Suppressor macrophage treated with lipopolysaccharide for 4 hours (primary cell): ENCODE results near the gene PDE4D.
A peak's percentile ranks its signal among the peaks of the same experiment; 100 is the strongest.
"Not testable (repeated sequence)": the region's sequence is repeated elsewhere in the genome, so short reads cannot be mapped to it uniquely, and the experiment has no call there.

Experiments used
- DNase-seq: peaks from one replicate; pipeline ENCODE4 v3.0.0-alpha.2; 2020

The PDE4D gene

DNA sequence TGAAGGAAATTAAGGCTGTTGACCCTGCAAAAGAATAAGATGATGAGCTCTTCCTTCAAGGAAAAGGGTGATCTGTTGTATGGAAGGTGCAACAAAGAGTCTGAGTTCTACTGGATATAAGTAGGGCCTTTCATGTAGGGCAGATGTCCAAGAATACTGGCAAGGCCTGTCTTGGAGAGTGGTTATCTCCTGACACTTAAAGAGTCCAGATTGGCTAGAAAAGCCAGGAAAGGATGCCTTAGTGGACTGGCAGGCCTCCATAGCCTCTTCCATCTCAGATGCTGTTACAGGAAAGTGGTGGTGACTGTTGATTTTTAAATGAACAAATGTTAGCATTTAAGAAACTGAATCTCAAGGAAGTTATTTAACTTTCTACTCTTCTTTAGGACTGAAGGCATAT lies 914.4 kb downstream of the PDE4D start:
- no peak for DNase-seq

DNA sequence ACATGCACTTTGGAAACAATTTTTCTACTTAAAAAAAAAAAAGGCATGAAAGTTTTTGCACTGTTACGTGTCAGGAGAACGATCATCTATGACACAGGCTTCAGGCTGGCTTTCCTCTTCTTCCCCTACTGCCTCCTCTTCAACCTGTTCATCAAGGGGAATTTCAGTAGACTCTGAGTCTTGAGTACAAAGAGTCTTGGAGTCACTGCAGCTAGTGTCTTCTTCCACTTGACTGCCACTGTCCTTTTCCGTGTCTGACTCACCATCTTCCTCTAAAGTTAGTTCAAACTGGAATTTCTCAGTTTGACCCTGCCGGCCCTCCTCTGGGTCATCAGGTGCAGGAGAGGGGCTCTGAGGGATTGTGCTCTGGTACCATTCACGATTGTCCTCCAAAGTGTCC lies 918.9 kb downstream of the PDE4D start:
- DNase-seq = no peak

DNA sequence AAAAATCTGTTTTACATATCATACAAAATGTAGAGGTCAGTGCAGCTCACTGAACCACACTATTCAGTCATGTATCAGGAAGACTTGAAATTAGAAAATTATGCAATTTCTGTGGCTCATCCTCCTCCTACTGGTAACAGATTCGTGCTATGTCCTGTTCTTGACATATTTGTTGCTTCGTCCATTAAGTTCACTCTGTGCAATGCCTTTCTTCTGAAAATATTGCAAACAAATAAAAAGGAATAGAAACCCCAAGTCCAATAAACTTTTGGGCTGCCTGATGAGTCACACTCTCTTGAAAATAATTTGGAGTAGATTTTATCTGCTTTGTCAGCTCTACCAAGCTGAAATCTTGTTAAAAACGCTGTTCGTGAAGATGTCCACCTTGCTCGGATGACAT lies 919.4 kb downstream of the PDE4D start:
- peak; percentile 3 for DNase-seq

DNA sequence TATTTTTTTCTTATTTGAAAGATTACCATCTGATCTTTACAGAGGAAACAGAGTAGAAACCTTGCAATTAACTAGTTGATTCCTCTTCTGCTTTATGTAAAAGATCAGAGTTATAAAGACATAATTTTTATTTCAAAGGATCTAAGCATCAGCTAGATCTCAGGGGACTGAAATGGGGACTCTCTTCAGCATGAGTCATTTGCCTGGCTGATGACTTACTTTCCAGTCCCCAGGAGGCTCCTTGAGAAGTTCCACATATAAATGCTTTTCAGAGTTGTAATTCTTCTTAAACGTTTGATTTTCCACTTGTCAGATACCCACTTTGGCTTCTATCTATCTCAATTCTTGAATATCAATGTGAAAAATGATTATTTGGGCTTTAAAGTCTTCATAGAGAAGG lies 921.2 kb downstream of the PDE4D start:
- DNase-seq = no peak

DNA sequence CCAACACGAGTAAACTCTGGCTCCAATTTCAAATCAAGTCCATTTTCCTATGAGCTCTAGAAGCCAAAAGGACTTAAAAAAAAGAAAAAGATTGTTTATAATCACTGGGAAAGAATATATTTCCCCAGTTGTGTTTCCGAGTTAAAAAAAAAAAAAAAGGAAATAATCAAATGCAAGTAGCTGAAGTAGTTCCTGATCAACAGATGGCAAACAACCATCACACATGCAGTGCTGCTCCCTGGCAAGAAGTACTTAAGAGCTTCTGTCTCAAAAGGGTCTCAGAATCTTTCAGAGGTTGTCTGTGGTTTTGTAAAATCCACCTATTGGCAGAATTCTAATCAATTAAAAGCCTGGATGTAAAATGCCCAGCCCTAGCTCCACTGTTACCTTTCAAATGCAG lies 922.8 kb downstream of the PDE4D start:
- DNase-seq = no peak

DNA sequence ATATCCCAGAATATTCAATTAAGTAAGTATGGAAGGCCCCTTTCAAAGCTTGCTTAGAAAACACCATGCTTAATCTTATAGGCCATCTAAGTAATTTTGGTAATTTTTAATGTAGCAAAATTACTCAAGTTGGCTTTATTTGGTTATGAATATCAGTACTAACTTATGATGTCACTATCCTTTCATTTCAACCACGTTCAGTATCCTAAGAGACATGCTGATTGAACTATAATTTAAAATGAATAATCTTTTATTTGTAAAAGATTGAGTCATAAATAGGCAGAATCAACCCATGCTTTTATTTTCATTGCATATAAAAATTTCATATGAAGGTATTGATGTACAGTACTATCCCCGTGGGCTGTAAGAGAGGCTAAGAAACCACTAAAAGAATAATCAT lies 923.7 kb downstream of the PDE4D start:
- no peak for DNase-seq

DNA sequence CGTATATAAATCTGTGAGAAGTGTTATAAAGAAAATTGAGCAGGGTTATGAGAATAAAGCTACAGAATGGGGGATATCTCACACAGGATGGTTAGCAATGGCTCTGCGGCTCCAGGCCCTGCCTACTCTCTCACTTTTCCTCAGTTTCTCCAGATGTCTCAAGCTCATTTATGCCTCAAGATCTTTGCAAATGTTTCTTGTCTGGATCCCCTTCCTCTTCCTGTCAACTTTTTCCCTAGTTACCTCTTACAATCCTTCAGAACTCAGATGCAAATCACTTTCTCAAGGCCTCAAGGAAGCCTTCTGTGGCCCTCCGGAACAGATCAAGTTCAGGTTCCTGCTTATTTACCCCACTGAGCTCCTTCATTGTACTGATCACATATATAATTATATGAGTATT lies 924.3 kb downstream of the PDE4D start:
- DNase-seq = no peak

DNA sequence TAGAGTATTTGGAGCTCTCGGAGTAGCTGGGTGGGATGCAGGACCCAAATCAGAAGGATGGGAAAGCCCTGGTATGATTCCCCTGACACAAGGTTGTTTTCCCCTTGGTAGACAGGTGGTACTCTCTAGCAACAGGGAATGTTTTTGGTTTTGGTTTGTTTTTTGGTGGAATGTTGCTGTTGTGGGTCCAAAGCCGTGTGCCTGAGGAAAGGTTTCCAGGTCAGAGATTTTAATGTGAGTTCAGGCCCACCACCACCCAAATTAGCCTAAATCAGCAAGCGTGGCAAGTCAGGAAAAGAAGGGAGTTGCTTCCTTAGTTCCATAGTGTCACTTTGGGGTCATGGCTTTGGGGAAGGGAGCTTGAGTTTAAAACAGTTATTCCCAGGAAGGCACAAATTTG lies 925.2 kb downstream of the PDE4D start:
- no peak for DNase-seq

DNA sequence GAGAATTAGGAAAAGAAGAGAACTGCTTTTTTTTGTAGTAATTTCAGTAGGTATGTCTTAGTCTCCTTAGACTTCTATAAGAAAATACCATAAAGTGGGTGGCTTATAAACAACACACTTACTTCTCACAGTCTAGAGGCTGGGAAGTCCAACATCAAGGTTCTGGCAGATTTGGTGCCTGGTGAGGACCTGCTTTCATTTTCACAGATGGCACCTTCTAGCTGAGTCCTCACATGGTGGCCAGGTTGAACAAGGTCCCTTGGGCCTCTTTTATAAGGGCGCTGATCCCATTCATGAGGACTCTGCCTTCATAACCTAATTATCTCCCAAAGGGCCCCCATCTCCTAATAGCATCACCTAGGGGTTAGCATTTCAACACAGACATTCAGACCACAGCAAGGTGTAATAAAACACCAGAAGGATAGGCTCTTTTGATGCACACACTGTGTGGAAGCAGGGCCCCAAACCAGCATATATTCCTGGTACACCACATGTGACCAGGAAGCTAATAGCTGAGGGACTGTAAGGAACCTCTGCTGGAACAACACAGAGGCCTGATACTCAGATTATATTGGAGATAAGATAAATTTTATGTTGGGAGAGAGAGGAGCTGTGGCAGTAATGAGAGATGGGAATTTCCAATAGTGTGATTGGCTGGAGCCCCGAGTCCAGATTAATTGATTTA lies 925.8 kb downstream of the PDE4D start:
- DNase-seq = no peak

DNA sequence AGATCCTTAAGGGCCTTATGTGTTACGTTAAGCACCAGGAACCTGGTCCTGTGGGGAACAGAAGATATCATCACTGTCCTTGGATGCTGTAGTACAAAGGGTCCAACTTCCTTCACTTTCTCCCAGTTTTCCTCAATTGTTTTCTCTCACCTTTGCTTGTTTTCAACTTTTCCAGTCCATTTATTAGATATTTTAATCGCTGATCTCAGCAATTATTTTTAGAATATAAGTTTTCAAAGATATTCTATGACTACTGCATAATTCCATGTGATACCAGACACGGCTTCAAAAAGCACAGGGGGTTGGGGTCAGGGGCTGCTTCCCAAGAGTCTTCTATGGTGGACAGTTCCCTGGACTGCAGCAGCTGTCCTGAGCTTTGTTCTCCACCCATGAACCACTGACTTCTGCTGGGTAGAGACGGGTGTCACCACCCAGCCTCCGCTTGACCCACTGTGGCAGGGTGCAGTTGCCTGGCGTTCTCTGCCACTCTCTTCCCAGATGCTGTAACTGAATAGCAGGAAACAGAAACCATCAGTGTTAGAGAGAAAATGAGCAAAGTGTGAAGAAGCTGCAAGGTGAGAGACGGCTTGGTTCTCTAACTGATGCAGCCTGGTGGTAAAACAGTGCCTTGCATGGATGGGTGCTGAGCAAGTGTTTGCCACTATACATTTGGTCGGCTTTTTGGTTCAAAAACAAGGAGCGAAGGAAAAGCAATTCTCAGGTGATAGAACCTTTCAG lies 927.7 kb downstream of the PDE4D start:
- DNase-seq = no peak

DNA sequence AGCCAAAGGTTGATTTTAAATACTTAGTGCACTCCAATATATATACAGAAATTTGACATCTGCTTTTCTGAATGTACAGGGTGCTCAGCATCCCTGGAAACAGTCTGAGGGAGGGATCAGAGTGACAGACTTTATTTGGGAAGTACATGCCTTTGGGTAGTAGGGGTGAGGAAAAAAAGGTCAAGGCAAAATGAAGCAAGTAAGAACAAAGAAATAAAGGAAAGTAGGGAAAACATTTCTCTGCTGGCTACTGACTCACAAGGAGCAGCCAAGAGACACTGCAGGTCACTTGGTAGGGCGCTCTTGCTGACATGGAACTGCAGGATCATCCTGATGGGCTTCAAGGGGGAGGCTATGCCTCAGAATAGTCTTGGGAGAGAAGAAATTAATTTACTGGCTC lies 929.7 kb downstream of the PDE4D start:
- DNase-seq = no peak

DNA sequence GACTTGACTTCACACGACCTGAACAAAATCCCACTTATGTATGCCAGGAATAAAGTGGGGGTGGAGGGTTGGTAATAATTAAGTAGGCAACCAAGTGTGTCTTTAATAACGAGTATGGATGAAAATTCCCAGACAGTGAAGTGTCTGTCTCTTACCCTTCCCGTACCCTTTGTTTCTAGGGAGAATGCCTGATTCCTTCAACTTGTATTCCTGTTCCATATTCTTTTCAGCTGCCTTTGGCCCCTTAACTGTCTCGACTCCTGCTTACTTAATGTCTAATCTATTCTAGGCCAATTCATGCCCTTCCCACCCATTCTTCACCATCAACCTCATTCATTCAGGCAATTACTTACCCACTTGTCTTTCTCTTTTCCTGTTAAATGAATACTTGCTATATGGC lies 930.2 kb downstream of the PDE4D start:
- no peak for DNase-seq

DNA sequence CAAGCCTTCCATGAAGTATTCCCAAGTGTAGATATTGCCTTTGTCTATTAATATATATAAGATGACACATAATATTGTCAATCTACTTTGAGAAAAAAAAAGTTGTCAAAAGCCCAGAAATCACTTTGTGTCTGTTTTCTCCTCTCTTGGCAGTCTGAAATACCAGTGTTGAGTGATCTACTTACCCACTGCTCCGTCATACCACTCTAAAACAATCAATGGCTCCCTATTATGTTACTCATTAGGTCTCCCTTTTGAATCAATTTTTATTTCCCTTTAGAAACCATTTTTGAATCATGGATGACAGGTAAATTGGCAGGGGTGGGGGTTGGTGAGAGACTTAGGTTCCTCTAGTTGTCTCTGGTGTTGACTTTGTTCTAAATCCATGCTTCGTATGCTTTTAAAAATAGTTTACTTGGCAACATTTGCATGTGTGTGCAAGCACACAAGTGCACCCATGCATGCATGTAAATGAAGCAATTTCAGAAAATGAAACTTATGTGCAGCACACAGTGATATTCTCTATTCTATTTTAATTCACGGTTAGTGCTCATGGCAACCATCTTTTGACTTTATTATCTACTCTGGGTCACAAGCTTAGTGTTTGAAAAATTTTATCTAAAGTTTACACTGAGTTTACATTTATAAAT lies 931.8 kb downstream of the PDE4D start:
- no peak for DNase-seq

DNA sequence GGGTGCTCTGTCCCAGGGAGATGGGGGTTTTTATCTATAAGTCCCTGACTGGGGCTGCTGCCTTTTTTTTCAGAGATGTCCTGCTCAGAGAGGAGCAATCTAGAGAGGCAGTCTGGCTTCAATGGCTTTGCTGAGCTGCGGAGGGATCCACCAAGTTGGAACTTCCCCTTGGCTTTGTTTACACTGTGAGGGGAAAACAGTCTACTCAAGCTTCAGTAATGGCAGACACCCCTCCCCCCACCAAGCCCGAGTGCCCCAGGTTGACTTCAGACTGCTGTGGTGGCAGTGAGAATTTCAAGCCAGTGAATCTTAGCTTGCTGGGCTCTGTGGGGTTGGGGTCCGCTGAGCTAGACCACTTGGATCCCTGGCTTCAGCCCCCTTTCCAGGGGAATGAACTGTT lies 934.8 kb downstream of the PDE4D start:
- no peak for DNase-seq

DNA sequence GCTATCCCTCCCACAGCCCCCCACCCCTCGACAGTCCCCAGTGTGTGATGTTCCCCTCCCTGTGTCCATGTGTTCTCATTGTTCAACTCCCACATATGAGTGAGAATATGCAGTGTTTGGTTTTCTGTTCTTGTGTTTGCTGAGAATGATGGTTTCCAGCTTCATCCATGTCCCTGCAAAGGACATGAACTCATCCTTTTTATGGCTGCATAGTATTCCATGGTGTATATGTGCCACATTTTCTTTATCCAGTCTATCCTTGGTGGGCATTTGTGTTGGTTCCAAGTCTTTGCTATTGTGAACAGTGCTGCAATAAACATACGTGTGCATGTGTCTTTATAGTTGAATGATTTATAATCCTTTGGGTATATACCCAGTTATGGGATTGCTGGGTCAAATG lies 940.3 kb downstream of the PDE4D start:
- not testable (repeated sequence) for DNase-seq

DNA sequence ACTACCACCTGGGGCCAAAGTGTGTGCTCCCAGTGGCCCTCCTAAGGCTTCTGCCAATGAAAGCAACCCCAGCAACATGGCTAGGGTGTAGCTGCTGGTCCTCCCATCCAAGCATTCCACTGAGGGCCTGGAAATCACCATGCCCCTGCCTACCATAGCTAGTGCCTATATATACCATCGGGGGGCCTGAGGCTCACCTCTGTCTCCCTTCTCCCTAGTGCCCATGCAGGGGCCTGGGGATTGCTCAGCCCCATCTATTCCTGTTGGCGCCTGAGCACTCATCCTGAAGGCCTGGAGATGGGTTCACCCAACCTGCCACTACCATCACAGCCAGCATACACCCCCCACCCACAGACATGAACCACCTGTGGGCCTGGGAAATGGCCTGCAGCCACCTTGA lies 943.3 kb downstream of the PDE4D start:
- DNase-seq = no peak

DNA sequence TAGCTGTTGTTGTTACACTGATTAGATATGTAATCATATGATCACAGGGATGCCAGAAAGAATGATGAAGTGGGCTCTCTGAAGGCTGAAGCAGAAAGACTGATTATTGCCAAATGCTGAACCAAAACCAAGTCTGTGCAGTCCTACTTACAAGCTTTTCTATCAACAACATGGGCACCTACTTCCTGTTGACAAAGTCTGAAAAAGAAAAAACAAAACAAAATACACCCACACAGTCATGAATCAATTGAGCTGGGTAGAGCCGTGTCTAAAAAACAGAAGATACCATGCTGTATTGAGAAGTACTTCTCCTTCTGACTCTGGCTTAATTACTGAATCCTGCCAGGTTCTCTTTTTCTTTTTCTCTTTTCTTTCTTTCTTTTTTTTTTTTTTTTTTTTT lies 947.3 kb downstream of the PDE4D start:
- peak; percentile 45 for DNase-seq

DNA sequence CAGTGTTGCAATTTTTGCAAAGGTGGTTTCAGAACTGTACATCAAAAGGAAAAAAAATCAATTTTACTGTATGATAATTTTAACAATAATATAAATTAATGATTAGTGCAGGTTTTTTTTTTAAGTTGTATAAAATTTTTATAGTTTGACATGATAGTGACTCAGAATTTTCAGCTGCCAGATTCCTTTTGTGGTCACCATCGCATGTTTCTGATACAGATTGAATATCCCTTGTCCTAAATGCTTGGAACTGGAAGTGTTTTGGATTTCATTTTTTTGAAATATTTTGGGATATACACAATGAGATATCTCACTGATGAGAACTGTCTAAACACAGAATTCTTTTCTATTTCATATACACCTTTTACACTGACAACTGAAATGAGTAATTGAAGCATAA lies 949.3 kb downstream of the PDE4D start:
- DNase-seq = no peak

DNA sequence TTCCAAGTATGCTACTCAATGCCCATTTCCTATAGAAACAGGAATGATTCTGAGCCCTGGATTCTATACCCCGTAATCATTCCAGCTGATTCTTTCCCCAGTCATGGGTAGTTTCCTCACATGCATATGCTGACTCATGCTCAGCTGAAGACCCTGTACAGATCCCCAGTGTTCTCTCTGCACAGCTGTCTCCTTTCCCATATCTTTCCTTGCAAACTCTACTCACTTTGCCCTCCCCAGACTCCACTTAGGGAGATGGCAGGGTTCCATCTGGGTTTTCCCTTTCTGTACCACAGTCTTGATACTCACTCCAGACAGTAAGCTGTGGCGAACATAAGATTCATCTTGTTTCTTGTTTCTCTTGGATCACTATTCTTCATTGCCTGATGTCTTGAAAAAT lies 953.1 kb downstream of the PDE4D start:
- DNase-seq = no peak

DNA sequence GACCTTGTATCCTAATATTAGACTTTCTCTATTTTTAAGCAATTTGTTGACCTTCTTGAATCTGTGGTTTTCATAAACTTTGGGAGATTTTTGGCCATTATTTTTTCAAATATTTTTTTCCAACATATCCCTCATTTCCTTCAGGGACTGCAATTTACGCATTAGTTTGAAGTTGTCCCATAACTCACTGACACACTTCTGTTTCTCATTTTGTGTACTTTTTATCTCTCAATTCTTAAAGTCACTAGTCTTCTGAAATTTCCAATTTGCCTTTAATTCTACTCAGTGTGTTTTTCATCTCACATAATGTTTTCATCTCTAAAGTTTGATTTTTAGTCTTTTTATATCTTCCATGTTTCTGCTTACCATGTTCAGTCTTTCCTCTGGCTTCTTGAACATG lies 953.9 kb downstream of the PDE4D start:
- DNase-seq = no peak

DNA sequence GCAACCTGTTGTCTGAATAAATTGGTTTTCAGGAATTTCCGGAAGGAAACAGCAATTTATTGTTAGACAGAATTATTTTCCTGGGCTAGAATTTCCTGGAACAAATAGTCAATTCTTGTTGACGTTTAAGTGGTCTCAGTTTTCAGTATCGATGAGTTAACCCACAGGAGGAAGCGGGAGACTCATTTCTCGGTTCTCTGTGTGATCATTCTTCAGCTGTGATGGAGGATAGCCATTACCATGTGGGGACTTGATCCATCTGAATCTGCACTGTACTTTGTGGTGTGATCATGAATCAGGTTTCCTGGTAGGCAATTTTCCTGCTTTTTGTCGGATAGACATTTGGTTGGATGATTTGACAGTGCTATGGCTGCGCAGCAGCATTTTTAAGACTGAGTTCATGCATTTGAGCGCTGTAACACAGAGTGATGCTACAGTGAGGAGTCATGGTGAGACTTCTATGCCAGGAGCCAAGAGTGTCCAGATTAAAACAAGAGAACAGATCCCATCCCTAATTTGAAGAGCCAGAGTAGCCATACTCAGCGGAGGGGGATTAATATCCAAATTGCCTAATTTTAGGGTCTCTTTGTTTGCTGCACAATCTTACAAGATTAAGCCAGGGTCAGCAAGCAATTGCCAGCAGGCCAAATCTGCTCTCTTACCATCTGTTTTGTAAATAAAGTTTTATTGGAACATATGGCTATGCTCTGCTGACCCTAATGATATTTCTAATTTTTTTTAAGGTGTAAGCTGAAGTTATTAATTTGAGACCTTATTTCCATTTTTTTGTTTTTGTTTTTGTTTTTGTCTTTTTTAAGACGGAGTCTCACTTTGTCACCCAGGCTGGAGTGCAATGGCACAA lies 954.7 kb downstream of the PDE4D start:
- no peak for DNase-seq

DNA sequence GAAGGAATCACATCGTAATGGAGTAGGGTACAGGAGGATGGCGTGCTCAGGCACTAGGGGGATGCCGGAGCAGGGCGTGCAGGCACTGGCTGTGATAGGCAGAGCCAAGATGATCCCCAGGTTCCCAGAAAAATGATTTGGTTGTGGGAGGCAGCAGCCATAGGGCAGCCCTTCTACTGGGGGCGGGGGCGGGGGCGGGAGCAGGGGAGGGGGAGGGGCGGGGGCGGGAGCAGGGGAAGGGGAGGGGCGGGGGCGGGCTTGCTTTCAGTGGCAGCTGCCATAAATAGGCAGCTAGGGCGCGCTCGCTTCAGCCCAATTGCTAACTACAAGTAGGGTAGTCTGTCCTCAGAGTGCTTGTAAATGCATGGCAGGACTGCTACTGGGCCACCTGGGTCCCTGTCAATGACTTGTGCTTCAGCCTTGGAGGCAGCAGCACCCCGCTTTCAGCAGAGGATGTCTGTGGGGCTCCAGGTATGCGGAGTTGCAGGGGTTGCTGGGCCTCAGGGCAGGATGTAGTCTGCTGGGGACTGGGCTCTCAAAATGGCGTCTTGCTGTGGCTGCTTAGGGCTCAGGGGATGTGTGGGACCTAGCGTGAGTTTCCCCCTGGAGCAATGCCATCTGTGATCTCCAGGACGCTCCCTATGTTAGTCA lies 956.4 kb downstream of the PDE4D start:
- DNase-seq = no peak

DNA sequence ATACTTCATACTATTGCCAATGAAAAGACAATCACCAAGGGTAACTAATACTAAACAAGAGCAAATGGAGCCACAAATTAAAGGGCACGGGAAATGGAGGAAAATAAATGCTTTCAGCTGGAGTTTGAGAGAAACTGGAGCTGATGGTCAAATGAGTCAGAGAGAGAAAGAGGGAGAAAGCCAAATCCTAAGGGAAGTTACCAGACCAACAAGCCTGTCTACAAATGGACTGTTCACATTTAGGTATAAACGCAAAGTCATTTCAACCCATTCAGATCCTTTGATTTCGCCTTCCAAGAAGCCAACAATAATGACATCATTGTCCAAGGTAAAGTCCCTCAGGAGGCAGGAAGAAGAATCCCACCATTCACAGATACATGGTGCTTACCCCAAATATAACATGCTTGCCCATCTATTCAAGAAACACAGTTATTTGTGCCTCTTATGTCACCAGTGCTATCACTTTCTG lies 958.9 kb downstream of the PDE4D start:
- DNase-seq = no peak
